Measurements from ENCODE around the gene NR4A1.

NR4A1 gene

DNA sequence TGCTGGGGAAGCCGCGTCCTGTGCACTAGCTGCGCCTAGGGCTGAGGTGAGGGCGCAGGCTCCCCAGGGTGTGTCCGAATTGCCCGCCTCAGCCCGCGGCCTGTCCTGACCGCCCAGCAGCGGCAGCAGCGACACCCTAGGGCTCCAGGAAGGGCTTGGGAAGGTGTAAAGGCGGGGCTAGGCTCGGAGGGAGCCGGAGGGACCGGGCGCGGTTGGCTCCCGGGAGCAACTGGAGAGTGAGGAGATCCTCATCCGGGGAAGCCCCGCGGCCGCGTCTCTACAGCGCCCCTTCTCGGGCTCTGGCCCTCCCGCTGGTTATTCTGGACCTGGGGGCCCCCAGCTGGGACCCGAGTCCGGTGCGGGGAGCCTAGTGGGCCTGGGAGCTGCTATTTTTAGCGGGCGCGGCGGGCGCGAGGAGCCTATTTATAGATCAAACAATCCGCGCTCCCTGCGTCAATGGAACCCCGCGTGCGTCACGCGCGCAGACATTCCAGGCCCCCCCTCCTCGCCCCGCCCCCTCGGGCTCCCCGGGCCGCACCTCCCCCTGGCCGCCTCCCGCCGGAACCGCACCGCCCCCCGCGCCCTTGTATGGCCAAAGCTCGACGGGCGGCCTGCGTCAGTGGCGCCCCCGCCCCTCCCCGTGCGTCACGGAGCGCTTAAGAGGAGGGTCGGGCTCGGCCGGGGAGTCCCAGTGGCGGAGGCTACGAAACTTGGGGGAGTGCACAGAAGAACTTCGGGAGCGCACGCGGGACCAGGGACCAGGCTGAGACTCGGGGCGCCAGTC is at the start of gene NR4A1:
NR4A1 (plus strand) TSS at position 685 of the 784 bp plus-strand sequence. CDS start 2,887 bp downstream, outside the sequence.
- peak; percentile 97 for DNase-seq

DNA sequence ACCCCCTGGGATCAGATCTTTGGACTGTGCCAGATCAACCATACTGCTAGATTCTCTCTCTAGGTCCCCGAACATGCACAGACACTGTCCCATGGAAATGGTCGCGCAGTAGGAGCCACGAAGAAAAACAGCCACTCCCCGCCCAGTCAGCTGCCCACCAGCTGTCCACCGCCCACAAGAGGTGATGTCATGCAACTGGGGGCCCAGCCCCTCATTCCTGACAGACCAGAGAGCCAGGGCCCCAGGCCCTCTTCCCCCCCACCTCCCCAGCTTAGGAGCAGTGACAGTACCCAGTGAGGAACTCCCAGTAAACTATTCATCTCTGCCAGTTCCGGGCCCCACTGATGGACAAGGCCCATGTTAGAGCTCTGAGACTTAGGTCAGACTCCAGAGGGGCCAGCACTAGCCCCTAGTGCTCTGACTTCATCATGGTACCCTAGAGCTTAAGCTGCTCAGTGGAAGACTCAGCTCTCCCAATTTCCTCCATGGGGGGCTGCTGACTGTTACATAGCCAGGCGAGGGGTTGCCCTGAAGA is 48.2 kb upstream of the NR4A1 start:
- no peak for DNase-seq

DNA sequence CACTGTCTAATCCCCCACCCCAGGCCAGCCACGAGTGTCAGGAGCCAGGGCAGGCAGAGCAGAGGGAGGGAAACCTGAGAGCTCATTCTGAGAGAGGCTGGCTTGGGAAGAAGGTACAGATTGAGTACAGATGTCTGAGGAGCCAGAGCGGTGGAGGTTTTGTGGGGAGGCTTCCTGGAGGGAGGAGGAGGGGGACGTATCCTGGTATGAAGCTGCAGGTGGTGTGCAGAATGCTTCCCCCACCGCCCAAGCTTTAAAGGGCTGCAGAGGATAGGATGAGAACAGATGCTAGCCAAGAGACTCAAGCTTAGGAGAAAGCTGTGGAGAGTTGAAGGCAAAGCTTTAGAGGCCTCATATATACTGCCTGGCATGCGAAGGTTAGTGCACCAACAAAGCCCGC is 47.7 kb upstream of the NR4A1 start:
- DNase-seq: no peak

DNA sequence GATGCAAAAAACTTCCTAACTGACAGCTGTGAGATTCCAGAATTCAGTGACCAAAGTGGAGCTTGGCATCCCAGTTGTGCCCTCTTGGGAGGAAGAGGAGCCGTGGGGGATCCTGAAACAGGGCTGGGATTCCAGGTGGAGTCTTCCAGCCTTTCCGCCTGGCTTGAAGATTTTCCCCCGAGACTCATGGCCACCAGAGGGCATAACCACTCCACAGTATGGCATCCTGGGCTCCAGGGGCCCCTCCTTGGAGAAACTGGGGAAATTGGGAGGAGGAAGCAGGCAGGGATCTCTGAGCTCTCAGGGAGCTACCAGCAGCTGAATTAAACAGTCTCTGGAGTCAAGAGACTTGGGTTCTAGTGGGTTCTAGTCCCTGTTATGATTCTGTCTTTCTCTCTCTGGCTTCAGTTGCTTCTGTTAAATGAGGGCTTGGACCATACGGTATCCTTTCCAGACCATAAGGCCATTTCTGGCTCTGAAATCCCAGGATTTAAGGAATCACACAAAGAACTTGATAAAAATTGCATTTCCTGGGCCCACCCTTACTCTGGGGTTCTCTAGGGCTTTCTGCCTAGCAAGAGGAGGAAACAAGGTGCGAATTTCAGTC is 47.1 kb upstream of the NR4A1 start:
- no peak for DNase-seq

DNA sequence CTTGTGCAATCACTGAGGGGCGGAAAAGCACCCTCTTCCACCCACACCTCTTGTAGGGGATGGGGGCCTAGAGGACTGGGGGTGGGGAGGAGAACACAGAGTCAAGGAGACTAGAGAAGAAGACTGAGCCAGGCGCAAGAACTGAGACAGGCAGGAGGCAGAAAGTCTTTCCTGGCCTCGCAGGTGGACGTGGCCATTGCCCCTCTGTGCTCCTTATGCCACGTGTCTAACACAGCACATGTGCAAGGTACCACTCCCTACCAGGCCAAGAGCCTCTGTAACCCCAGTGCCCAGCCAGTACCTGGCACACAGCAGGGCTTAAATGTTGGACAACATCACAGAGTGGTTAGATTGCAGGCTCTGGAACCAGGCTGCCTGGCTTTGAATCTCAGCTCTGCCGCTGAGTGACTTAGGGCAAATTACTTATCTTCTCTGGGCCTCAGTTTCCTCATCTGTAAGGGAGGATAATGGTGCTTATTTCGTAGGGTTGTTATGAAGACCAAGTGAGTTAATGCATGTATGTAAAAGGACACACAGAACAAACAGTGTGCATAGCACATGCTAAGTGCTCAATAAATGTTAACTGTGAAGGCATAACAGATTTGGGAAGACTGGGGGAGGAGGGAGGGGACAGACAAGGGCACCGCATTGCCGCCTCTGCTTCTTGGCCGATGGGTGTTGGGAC is 45.9 kb upstream of the NR4A1 start:
- no peak for DNase-seq

DNA sequence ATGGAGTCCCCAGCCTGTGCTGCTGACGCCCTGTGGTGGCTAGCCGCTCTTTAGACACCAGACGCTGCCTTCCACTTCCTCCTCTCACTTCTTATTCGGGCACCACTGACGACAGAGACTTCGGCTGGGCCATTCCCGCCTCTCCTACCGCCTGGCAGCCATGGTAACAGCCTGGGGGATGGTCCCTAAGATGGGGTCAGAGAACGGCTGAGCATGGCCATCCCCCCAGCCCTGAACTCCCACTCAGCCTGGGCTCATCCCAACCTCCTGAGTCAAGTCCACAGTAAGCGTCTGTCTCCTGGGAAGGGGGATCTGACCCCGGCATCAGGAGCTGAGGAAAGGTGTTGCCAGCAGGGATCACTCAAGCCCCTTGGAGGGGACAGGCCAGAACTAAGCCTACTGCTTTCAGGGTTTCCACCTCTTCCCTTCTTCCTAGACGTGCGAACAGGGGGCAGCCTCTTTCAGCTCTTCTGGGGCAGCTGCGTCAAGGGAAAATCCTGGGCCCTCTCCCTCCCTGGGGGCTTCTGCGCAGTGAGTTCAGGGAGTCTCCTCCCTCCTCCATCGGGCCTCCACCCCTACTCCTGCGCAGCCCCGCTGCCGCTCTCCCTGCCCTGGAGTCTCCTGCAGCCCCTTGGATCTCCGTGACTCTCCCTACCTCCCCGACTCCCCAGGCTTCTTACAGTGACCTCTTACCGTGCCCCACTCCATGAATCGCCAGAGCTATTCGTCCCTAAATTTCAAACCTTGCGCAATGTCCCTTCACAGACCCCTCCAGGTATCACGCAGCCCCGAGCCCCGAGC is 45.1 kb upstream of the NR4A1 start:
- DNase-seq: no peak

DNA sequence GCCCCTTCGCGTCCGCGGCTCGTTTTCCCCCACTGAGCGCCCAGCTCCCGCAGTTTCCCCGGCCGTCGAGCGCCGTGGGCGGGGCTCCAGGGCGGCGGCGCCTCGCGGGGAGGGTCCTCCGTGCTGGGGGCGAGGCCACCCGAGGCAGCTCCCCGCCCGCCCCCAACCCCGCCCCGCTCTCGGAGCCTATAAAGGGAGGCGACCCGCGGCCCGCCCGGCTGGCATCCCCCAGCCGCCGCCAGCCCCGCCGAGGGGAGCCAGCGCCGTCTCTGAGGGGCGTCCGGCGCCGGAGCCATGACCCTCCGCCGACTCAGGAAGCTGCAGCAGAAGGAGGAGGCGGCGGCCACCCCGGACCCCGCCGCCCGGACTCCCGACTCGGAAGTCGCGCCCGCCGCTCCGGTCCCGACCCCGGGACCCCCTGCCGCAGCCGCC is 44.5 kb upstream of the NR4A1 start, which contains the start of gene TAMALIN:
TAMALIN (plus strand) TSS at position 221 of the 432 bp plus-strand sequence; CDS start at position 295, 74 bp downstream.
- DNase-seq: peak; percentile 74

DNA sequence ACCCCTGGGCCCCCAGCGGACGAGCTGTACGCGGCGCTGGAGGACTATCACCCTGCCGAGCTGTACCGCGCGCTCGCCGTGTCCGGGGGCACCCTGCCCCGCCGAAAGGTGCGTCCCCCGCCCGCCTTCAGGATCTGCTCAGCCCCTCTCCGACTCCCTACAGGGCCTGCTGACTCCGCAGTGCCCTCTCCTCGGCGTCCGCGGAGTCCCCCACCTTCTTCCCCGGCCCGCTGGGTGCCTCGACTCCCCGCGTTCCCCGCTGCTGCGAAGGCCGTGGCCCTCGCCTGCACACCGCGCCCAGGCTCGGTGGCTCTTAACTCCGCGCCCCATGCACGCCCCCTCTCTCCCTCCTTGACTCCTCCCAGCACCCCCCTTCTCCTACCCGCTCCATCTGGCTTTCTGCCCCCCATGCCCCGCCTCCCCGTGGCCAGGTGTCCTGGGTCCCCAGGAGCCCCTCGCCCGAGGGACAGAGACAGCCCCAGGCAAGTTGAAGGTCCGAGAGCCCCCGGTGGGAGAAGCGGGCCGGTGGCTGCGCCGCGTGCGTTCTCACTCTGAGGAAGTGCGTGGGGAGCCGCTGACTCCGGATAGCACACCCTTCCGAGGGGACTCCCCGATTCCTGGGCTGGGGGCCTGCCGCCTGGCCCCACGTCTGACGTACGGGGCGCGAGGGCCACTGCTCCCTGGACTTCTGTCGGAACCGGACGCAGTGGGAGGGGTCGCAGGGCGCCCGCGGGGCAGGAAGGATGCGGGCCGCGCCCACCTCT is 43.9 kb upstream of the NR4A1 start:
- DNase-seq: peak; percentile 38

DNA sequence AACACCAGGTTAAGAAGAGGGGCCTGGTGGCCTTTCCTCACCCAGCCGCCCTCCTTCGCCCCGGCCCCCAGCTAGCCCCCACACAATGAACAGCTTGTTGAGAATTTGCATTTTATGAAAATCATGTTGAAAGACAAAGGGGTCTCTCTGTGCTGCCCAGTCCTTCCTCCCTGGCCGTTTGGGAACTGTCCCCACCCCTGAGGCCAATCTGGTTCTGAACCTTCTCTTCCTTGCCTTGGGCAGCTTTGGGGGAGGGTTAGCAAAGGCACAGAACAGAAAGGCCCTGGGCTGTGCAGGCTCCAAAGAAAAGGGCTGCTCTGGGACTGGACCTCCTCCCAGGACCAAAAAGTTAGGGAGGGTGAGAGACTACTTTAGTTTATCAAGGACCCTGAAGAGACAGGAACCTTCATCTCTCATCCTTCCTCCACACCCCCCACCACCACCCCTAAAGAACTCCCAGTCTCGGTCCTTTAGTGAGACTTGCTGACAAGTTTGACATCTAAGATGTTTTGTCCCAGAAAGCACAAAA is 43.2 kb upstream of the NR4A1 start:
- no peak for DNase-seq

DNA sequence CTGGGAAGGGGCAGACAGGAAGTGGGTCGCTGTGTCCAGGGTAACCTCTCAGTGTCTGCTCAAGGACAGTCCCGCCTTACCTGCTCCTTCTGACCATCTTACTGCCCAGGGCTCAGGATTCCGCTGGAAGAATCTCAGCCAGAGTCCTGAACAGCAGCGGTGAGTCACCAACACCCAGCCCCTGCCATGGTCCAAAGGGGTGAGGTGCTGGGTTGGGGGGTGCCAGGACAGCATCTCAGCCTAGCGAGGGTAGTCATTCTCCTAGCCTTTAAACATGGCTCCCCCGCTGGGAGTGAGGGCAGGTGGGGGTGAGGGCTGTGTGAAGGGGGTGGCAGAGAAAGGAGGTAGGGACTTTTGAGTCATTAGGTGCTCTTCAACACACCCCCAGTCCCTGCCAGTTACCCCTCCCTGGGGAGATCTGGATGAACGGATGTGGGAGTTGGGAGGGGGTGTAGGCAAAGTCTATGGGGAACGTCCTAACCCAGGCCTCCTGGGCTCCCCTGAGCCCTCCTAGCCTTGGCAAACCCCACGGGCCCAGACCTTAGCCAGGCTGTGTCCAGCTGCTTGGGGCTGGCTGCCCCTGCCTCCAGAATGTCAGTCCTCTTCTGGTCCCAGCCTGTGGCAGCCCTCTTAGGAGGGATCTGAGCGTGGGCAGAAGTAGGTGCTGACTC is 42.0 kb upstream of the NR4A1 start:
- no peak for DNase-seq

DNA sequence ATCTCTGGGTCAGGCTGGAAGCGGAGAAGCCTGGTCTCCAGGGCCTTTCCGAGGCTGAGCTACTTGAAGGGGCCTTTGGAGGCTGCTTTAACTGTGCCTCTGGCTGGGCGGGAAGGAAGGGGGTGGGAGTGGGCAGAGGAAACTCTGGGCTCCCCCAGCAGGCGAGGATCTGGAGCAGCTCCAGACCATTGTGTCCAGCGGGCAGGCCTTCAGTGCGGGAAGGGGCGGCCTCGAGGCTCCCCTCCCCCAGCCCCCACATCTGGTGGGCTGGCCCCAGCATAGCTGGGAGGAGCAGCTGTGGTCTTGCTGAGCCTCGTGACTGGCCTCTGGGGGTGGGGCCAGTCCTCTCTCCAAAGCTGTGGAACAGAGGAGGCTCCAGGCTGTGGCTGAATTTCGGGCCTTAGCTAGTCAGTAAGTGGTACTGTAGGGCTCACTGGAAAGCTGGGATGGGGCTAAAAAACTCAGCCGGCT is 41.1 kb upstream of the NR4A1 start:
- no peak for DNase-seq

DNA sequence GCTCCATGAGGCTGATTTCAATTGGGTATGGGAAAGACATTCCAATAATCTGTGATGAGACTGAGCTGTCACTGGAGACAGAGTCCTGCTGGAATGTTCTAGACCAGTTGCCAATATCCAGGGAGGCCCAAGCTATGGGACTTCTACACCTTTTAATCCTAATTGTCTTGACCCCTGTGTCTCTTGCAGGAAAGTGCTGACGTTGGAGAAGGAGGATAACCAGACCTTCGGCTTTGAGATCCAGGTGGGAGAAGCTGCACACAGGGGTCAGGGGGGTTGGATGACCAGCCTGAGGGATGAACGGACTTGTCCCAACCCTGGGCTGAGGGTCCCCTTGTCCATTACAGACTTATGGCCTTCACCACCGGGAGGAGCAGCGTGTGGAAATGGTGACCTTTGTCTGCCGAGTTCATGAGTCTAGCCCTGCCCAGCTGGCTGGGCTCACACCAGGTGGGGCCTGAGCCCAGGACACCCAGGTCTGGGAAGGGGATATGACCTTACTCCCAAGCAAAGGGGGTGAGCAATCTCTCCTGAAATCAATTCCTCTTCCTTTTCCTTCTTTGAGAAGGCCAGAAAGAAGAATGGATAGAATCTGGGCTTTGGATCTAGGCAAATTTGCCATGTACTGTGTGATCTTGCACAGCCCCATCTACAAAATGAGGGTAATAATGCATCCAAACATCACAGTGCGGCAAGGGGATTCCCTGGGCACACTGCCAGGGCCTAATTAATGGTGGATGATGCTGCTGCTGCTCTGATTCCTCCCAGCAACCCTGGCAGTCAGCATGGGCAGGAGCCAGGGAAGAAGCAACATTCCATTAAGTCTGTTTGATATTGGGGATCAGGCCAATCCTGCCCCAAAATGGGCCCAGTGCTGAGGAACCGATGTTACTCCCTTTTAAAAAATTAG is 40.3 kb upstream of the NR4A1 start:
- DNase-seq: no peak

DNA sequence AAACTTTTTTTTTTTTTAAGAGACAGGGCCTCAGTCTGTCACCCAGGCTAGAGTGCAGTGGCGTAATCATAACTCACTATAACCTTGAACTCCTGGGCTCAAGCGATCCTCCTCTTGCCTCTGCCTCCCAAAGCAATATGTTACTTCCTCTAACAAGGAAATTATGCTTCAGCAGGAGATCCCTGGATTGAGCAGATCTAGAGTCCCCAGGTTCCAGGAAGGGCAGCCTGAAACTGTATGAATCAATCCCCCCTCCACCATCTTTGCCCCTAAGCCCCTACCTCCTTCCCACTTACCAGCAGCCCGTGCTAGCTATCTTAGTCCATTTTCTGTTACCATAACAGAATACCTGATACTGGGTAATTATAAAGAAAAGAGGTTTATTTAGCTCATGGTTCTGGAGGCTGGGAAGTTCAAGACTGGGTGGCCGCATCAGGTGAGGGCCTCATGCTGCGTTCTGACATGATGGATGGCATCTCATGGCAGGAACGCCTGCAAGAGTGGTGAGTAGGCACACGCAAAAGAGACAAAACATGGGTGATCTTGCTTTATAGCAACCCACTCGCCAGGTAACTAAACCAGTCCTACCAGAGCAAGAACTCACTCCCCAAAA is 39.5 kb upstream of the NR4A1 start:
- DNase-seq: no peak

DNA sequence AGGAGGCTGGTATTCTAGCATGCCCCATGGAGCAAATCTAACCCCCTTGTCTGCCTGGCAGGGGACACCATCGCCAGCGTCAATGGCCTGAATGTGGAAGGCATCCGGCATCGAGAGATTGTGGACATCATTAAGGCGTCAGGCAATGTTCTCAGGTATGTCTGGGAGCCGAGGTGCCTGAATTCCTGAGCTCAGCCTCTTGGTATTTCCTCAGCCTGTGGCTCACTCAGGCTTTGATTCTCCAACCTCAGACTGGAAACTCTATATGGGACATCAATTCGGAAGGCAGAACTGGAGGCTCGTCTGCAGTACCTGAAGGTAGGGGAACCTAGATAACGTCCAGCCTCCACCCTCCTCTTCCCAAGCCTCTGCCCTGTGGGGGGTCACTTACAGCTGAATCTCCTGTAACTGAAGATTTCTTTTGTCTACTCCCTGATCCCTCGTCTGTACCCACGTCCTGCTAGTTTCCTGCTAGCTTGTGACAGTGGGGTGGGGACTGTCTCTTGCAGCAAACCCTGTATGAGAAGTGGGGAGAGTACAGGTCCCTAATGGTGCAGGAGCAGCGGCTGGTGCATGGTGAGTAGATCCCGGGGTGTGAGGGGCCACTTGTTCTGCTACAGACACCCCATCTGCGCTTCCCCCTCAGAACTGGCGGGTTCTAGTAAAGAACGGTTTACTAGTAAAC is 37.5 kb upstream of the NR4A1 start:
- no peak for DNase-seq

DNA sequence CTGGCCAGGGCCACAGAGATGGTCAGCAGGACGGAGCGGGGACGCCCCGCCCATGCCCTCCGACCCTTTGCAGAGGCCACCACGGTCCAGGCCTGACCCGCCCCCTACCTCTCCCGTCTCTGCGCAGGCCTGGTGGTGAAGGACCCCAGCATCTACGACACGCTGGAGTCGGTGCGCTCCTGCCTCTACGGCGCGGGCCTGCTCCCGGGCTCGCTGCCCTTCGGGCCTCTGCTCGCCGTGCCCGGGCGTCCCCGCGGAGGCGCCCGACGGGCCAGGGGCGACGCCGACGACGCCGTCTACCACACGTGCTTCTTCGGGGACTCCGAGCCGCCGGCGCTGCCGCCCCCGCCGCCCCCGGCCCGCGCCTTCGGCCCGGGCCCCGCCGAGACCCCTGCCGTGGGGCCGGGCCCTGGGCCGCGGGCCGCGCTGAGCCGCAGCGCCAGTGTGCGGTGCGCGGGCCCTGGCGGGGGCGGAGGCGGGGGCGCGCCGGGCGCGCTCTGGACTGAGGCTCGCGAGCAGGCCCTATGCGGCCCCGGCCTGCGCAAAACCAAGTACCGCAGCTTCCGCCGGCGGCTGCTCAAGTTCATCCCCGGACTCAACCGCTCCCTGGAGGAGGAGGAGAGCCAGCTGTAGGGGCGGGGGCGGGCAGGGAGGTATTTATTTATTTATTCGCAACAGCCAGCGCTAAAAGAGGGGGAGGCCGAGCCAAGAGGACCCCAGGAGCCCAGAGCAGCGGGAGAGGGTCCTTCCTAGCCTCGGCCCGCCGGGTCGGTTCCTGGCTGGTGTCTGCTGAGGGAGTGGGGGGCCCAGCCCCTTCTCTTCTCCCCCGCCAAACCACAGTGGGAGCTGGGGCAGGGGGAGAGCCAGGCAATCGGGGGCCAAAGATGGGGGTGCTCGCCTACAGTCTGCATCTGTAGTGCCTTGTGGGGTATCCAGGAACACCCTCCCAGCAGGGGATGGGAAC is 36.4 kb upstream of the NR4A1 start:
- DNase-seq: no peak

DNA sequence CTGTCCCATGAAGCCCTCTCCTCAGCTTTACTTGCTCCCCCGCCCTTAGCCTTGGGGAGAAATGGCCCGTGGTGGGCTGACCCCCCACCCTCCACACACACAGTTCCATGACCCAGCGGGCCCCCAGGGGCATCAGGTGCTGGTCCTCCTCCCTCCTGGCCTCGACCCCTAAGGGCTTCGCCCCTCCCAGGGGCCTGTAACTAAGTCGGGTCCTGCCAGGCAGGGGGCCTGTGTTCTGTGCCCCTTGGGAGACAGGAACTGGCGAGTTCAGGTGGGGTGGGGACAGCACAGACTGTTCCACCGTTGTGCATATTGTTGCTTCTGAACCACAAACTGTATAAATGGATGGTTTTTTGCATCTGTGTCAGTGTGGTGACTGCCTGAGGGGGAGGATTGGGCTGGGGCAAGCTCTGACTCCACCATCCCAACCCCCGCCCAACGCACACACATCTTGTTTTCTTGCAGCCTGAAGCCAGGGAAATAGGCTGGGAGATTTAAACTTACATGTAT is 35.7 kb upstream of the NR4A1 start:
- DNase-seq: no peak

DNA sequence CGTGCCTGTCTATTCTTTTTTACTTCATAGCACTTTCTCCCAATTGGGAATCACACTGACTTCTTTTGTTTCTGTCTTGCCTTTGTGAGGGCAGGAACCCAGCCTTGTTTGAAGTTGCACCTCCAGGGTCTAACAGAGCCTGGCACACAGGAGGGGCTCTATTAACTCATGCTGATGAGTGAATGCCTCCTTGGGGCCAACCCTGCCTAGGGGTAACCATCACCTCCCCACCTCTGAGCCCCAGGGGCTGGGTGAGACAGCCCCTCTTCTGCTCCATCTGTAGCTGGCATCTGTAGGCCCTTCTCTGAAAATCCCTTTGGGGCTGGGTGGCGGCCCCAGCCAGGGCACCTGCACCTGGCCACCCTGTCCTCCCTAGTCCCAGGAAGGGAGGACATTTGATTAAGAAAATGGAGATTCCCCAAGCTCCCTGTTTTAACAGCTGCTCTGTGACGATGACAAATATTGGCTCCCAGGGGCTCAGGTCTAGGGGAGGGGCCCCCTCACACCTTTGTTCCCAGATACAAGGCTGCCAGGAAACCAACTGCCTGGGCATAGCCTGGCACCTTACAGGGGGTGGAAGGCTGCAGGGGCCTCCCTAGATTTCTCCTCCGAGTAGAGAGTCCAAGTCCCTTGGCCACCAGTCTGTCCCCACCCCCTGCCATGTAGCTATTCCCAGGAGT is 32.7 kb upstream of the NR4A1 start:
- DNase-seq: no peak
